H4 (cell line): ENCODE data around the gene C11orf86. TPM values are rescaled to one million over a fixed set of nuclear protein-coding genes. Genes with fewer than 3 reads are reported as not detected.

Experiments
- DNase-seq: peaks from one replicate; pipeline ENCODE4 v3.0.0-alpha.2; 2015; ENCODE audit warnings: low spot score
- total RNA-seq: library from RNA; depleted of rRNA; stranded (reverse); fragments of >200 nt; shearing (Covaris generic); gene quantifications from 2 replicates; pipeline ENCODE4 v1.2.3, GENCODE V29; 2014; rRNA removed

Gene C11orf86
- total RNA-seq, 1 experiment from 2014 or later = not detected

GRCh38 chr11:67024966-67025365 is 49.9 kb downstream of the C11orf86 start:
- DNase-seq = no peak

GRCh38 chr11:67025750-67026149 is 50.6 kb downstream of the C11orf86 start:
- DNase-seq = no peak

Other genes with a start within 250 kb of the C11orf86 start
- gene SPTBN2, start 246.1 kb upstream of the C11orf86 start, total RNA-seq = 12.7 and 24.8 TPM in 2 replicates
- 23.5 and 27.5 TPM in 2 replicates for gene RCE1, start 131.9 kb upstream of the C11orf86 start, total RNA-seq
- gene LRFN4, start 118.2 kb upstream of the C11orf86 start, total RNA-seq = 4.7 and 12.4 TPM in 2 replicates
- 17.1 and 21.6 TPM in 2 replicates for gene PC, start 16.9 kb upstream of the C11orf86 start, total RNA-seq
- gene SYT12, start 47.8 kb downstream of the C11orf86 start, total RNA-seq = 0.08 TPM in 1 of 2 replicates, not detected in the other
- not detected in 2 replicates for gene RHOD, start 81.5 kb downstream of the C11orf86 start, total RNA-seq
- 12.7 and 16.2 TPM in 2 replicates for gene KDM2A, start 144.0 kb downstream of the C11orf86 start, total RNA-seq